ENCODE data around the gene CACYBP.
"Not testable (repeated sequence)": the region's sequence is repeated elsewhere in the genome, so short reads cannot be mapped to it uniquely, and the experiment has no call there.

The CACYBP gene

DNA sequence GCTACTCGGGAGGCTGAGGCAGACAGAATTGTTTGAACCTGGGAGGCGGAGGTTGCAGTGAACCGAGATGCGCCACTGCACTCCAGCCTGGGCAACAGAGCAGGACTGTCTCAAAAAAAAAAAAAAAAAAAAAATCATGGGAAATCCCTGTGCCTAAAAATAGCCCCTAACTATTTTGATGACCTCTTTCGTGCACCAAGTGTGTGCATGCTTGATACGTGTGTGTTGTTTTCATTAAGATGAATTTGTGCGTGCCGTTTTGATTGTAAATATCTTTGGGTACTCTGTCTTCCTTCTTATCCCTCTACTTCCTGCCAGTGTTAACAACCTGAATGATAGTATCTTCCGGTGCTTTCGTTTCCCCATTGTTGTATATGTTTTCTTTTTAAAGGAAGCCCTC lies 9.8 kb downstream of the CACYBP start:
- no peak for DNase-seq (ENCODE audit: low spot score)

DNA sequence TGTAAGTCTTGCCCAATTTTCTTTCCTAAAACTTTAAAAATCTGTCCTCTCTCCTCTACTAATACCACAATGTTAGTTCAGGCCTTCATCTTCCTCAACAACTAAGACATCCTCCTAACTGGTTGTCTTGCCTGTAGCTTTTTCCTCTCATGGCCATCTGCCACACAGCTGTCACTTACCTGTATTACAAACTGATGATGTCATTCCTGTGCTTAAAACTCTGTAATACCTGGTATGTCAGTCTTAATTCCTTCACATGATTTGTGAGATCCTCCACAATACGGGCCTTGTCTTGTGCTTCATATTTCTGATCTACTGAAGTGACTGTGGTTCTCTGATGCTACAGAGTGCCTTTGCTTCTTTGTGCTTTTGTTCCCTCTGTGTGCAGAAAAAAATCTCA lies 13.7 kb downstream of the CACYBP start:
- no peak for DNase-seq (ENCODE audit: low spot score)

DNA sequence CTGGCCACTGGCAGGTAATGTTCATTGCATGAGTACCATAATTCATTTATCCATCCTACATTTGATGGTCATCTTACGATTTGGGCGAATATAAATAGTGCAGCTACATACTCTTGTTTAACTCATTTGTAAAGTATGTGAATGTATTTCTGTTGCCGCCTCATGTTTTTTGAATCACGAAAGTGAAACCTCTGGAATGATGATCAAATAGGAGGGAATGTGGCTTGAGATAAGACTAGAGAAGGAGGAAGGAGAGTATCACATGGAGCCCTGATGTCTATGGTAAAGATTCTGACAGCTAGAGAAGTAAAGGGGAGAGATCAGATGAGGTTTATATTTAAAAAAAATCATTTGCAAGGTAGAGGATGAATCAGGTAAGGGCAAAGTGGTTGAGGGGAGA lies 15.5 kb downstream of the CACYBP start:
- no peak for DNase-seq (ENCODE audit: low spot score)

DNA sequence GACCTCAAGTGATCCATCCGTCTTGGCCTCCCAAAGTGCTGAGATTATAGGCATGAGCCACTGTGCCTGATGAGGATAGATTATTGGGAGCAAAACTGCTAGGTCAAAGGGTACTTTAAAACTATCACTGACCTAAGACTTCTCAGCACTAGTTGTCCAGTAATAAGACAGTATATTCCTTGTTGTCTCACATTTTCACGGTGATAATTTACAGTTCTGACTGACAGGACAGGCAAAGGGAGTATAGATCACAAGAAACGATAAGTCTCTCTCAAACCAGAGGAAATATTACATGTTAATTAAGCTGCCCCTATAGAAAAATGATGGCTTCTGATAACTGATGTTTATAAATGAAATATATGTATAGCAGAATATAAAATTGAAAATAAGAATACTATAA lies 19.8 kb downstream of the CACYBP start:
- no peak for DNase-seq (ENCODE audit: low spot score)

DNA sequence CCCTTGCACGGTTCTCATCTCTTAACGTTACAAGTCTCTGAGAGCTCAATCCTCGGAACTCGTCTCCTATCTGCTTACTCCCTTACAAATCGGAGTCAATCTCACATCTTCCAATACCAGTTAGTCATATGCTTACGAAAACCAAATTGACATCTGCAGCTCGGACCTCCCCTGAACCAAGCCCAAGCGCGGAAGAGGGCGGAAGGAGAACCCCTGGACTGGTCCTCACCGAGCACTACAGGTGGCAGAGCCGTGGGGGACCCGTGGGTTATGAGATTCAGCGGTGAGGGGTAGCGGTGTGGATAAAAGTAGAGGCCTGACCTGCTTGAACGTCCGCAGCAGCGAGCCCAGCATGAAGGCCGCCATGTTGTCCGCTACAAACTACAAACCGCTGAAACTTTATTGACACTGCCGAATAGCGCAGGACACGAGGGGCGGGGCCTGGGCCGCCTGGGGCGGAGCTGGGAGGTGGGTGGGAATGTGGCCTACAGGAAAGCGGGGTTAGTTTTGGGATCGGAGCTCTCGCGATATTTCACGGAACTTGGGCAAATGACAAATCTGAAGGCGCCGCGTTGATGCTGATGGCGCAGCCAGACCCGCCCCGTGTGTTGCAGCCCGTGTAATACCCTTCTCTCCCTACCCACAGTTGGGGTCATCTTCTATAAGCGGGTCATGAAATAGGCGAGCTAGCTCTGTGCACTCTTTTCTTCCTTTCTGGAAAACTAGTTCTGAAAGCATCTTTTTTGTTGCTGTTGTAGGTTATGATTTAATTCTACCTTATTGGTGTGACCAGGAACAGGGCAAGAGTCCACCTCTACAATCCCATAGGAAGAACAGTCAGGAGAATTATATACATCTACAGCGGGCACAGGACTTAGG lies 23.5 kb downstream of the CACYBP start, which contains the start of gene MRPS14:
Gene MRPS14 (minus strand): TSS at position 383 of the 879 bp plus-strand sequence. CDS start 17 bp downstream, at position 366.
- peak; percentile 96 for DNase-seq (ENCODE audit: low spot score)

DNA sequence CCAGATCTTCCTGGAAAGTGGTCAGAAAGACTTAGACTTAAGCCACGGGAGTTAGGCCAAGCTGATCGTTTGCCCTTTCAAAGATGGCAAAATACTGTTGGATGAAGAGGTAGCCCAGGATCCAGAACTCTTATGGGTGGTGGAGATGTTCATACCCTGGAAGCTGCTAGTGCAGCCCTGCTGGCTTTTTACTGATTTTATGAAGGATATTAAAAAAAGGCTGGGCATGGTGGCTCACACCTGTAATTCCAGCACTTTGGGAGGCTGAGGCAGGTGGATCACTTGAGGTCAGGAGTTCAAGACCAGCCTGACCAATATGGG lies 24.1 kb downstream of the CACYBP start:
- not testable (repeated sequence) for DNase-seq (ENCODE audit: low spot score)

DNA sequence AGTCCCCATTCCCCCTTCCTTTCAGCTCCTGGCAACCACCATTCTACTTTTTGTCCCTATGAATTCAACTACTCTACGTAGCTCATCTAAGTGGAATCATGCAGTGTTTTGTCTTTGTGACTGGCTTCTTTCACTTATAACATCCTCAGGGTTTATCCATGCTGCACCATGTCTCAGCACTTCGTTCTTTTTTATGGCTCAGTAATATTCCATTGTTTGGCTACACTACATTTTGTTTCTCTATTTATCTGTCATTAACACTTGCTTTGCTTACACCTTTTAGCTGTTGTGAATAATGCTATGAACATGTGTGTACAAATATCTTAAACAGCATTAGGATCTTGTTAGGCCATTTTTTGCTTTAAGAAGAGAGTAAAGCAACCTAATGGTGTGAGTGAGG lies 25.0 kb downstream of the CACYBP start:
- no peak for DNase-seq (ENCODE audit: low spot score)

DNA sequence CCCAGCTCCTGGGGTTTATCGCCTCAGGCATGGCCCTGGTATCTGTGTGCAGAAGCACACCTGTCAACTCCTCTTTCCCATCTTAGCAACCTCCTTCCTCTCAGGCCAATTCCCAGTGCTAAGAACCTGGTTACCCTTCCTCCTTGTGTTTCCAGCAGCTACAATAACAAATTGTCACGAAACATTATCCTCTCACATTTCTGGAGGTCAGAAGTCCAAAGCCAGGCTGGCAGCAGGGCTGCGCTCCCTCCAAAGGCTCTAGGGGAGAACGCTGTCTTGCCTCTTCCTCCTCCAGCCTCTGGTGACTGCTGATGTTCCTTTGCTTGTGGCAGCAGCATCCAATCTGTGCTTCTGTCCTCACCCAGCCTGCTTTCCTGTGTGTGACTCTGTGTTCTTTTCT lies 34.2 kb downstream of the CACYBP start:
- no peak for DNase-seq (ENCODE audit: low spot score)

DNA sequence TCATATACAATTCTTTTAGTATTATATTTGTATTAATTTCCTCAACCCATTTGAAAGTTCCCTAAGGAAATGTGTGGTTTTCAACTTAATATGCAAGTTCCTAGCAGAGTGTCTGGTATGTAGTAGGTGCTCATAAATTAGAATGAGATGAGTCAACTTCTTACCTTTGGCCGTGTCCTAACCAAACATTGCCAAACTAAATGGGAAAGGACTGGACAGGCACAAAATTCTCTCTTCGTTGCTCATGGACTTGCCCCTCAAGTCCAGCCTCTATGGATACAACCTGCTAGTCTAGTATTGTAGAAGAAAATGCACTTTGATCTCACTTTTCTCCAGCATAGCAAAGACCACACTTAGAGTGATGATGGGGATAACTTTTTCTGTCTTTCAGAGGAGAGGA lies 35.0 kb downstream of the CACYBP start:
- no peak for DNase-seq (ENCODE audit: low spot score)

DNA sequence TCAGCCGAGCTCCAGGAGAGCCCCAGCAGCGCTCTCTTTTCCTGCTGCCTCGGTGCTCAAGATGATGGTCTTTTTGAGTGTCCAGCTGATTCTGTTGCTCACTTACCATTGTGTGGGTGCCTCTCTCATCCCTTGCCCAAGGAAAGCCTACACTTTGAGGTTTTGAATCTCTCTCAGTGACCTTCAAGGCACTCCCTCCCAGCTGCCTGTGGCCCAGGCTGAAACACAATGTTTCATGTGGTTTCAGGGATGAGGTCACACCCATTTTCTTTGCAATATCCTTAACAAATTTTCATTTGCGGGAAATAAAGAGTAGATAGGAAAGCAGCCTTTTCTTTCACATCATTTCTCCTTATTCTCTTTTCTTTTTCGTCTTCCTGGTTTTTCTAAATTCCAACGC lies 36.1 kb downstream of the CACYBP start:
- DNase-seq (ENCODE audit: low spot score) = no peak

DNA sequence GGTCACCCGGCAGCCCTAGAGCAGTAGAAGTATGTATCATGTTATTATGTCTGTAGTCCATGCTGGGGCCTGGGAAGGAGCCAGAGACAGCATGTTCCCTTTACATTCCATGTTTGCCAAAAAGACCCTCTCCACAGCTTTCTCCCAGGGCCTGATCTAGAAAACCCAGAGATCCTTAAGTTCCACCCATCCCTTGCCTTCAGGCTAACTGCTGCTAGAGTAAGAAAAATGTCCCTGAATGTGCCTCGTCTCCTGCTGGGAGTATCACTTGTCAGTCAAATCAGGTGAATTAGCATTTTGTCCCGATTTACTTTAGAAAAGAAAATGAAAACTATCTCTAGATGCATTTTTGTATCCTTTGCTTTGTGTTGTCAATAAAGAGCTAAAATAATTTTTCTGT lies 36.7 kb downstream of the CACYBP start:
- no peak for DNase-seq (ENCODE audit: low spot score)

DNA sequence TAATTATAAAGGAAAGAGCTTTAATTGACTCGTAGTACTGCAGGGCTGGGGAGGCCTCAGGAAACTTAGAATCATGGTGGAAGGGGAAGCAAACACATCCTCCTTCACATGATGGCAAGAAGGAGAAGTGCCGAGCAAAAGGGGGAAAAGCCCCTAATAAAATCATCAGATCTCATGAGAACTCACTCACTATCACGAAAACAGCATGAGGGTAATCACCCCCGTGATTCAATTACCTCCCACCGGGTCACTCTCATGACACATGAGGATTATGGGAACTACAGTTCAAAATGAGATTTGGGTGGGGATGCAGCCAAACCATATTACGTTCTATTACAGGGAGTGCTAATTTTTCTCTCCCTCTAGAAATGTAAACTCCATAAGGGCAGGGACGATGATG lies 37.7 kb downstream of the CACYBP start:
- no peak for DNase-seq (ENCODE audit: low spot score)

DNA sequence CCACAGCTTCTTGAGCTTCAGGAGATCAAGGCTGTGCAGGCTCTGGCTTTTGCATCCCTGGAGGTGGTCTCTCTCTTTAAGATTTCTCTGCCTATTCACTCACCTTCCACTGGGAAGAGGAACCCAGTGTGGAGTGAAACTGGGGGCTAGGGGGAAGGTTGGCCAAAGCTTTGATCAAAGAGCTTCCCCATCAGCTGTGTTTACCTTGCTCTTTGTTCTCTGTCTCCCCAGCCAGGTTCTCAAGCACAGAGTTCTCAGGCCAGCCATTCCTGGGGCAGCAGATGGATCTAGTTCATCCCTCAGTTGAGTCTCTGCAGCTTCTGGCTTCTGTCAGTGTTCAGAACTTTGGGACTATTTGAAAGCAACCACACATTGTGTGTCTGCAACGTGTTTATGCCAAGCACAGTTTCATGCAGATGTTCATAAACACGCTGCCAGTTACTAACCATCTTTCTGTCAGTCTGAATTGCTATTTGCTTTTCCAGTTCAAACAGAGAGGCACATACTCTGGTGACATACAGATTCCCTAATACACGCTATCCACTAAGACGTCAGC lies 40.7 kb downstream of the CACYBP start:
- DNase-seq (ENCODE audit: low spot score) = no peak

DNA sequence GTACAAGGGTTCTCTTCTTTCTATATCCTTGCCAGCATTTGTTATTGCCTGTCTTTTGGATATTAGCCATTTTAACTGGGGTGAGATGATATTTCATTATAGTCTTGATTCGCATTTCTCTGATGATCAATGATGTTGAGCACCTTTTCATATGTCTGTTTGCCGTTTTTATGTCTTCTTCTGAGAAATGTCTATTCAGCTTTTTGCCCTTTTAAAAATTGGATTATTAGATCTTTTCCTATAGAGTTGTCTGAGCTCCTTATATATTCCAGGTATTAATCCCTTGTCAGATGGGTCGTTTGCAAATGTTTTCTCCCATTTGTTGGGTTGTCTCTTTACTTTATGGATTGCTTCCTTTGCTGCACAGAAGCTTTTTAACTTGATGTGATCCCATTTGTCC lies 42.9 kb downstream of the CACYBP start:
- no peak for DNase-seq (ENCODE audit: low spot score)

DNA sequence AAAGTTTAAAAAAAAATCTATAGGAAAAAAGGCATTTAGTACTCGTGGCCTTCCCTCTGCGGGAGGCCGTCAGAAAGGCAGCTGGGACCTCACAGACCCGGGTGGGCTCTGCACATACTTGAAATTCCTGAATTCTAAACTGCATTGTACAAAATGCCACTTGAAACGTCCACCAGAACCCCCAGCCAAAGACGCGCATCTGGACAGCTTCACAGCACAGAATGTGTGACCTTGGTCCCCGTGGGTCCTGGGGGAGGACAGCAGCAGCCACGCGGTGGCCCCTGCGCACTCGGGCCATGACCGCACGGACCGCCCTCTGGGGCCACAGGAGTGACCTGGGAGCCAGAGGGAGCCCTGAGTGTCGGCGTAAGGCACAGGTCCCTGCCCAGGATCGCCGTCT lies 44.1 kb downstream of the CACYBP start:
- DNase-seq (ENCODE audit: low spot score) = no peak

DNA sequence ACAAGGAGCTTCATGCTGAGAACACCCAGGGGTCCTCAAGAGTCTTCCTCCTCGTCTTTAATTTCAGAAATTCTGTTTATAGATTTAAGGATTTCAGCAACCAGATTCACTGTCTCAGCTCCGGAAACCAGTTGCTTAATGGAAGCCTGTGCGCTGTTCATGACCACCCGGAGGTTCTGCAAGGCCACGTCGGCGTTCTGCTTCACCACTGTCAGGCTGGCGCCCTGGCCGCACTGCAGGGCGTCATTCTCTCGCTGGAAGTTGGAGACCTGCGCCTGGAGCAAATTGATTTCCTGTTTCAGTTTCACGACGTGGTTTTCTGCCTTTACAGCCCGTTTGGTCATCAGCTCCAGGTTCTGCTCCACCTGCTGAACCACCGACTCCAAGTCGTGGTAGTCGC lies 44.8 kb downstream of the CACYBP start:
- DNase-seq (ENCODE audit: low spot score) = not testable (repeated sequence)

DNA sequence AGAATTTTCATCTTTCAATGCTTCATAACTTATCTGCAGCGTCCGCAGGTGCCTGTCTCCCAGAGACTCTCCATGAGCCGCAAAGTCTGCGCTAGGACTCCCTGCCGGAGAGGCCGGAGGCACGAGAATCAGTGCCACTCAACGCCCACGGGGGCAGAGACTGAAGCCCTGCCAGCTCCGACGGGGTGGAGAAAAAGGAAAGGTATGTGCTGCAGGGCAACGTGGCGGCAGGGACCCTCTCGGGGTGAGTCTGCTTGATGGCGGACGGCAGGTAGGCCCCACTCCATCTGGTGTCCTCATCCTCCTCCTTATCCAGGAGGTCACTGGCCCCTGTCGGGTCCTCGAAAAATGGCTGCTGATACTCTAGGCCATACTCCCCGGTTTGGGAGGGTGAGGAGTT lies 45.4 kb downstream of the CACYBP start:
- DNase-seq (ENCODE audit: low spot score) = no peak

DNA sequence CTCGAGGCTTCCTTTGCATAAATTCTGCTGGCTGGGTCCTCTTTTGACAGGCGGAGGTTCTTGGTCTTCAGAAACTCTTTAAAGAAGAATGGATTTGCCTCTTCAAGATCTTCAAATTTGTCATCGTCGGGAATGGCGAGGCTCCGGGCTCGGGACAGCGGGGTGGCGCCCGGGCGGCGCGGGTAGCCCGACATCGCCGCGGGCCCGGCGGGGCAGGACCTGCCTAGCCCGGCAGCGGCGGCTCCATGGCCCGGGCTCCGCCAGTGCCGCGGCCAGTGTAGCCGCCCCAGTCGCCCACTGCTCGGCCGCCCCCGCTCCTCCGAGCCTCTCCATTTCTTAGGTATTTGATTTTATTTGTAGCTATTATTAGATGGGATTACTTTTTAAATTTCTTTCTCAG lies 45.8 kb downstream of the CACYBP start:
- no peak for DNase-seq (ENCODE audit: low spot score)

DNA sequence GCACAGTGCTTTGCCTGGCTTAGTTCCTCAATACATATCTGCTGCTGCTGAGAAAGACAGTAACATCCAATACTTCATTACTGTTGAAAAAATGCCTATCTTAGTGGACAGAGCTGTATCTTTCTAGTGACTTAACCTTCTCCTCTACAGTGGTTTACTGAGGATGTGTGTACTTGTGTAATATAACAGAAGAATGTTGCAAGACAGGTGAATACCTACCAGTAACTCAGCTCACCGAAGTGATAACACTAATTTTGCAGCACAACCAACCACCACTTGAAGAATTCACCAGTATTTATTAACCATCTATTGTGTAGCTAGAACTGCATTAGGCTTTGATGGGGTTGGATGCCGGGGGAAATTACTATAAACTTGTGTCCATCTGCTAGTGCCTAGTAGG lies 51.2 kb downstream of the CACYBP start:
- no peak for DNase-seq (ENCODE audit: low spot score)

DNA sequence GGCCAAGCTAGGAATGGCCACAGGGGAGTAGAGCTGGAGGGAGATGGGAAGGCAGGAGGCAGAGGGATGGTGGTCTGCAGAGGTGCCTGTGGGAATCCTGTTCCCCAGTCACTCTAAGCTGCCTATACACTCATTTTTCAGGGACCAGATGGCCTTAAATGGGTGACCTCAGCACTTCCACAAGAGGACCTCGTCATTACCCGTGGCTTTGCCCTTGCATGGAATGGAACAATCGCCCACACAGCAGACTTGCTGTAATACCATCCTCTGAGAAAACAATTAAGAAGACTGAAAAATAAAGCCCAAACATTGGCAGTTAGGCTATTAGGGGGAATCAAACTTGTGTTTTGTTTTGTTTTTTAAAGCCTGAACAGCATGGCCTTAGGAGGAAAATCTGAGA lies 55.0 kb downstream of the CACYBP start:
- DNase-seq (ENCODE audit: low spot score) = no peak

Data from globus pallidus (tissue), 1 donor.